Activated CD8-positive, alpha-beta T cell treated with anti-CD3 and anti-CD28 coated beads for 36 hours (primary cell): ENCODE data around the gene MEGF8. TPM values are rescaled to one million over a fixed set of nuclear protein-coding genes. Genes with fewer than 3 reads are reported as not detected.

ENCODE experiments used
- ATAC-seq: fragments of 200-7000 bp; cut with Tn5 transposase; one replicate; pipeline ENCODE4 v1.10.0; 2021; ENCODE audit warnings: mild to moderate bottlenecking, moderate library complexity
- CTCF ChIA-PET: fragments of 350-600 bp; sonication (Branson Sonifier 250); formaldehyde crosslinking; loops from one replicate; lab custom pipeline; 2021; ENCODE audit warnings: antibody characterized with exemption; lab: Charles Lee
- POLR2A ChIA-PET: fragments of 350-600 bp; sonication (Branson Sonifier 250); formaldehyde crosslinking; loops from one replicate; lab custom pipeline; 2021; ENCODE audit warnings: antibody characterized with exemption; lab: Charles Lee
- DNase-seq: peaks from one replicate; pipeline ENCODE4 v3.0.0-alpha.2; 2020
- H3K27ac Mint-ChIP-seq: one replicate; pipeline ENCODE4 v1.8.0; 2021; ENCODE audit warnings: mild to moderate bottlenecking, mixed read lengths
- H3K27me3 Mint-ChIP-seq: one replicate; pipeline ENCODE4 v1.8.0; 2021; ENCODE audit warnings: mixed read lengths
- H3K36me3 Mint-ChIP-seq: one replicate; pipeline ENCODE4 v1.8.0; 2021; ENCODE audit warnings: low read depth, mixed read lengths
- H3K4me1 Mint-ChIP-seq: one replicate; pipeline ENCODE4 v1.8.0; 2021; ENCODE audit warnings: low read depth, mixed read lengths
- H3K4me3 Mint-ChIP-seq: one replicate; pipeline ENCODE4 v1.8.0; 2021; ENCODE audit warnings: mild to moderate bottlenecking, moderate library complexity, mixed read lengths
- H3K9me3 Mint-ChIP-seq: one replicate; pipeline ENCODE4 v1.8.0; 2021; ENCODE audit warnings: mixed read lengths
- CTCF ChIP-seq: fragments of 200-600 bp; IDR thresholded peaks from one replicate; pipeline ENCODE4 v1.8.0; 2022; ENCODE audit warnings: antibody characterized with exemption, mild to moderate bottlenecking
- intact Hi-C: fragments of 100-400 bp; cut with micrococcal nuclease; formaldehyde crosslinking; loops from one replicate; pipeline ENCODE4 v1.10.0; 2022
- total RNA-seq, 2 experiments: library from RNA; stranded (reverse); gene quantifications; one replicate each; pipeline ENCODE4 v1.2.3, GENCODE V29; 2021

MEGF8 gene
- total RNA-seq, 2 experiments from 2014 or later, result 7.0 to 8.0 TPM

- ChIA-PET CTCF (interaction anchor here (1.2 to 1.4 kb wide), 4 partner anchors 45 to 180 kb away, joined by 3 read pairs; partner anchors contain the start of gene ZNF526), POLR2A (interaction anchor here (1.0 kb wide), 1 partner anchor 37 kb away, joined by 3 read pairs; no protein-coding TSS in a partner anchor)
- ATAC-seq (no peak), DNase-seq (no peak)
- H3K27me3 Mint-ChIP-seq, result no peaks in the 10 kb centered on the region
- H3K4me3 Mint-ChIP-seq, result no peak overlapping the region
- no peak for TF ChIP-seq CTCF
- no peaks in the 10 kb centered on the region for H3K9me3 Mint-ChIP-seq
- H3K4me1 Mint-ChIP-seq, result peaks cover 18% of the 10 kb centered on the region
- peaks cover 16% of the 10 kb centered on the region for H3K36me3 Mint-ChIP-seq
- no peak overlapping the region for H3K27ac Mint-ChIP-seq
- intact Hi-C loops, result loop anchor here (10.0 kb wide), 1 partner anchor 154 kb away; the partner anchor contains the start of gene POU2F2
These were observed 36.4 kb upstream of the MEGF8 start for GRCh38 chr19:42288881-42289555.

DNA sequence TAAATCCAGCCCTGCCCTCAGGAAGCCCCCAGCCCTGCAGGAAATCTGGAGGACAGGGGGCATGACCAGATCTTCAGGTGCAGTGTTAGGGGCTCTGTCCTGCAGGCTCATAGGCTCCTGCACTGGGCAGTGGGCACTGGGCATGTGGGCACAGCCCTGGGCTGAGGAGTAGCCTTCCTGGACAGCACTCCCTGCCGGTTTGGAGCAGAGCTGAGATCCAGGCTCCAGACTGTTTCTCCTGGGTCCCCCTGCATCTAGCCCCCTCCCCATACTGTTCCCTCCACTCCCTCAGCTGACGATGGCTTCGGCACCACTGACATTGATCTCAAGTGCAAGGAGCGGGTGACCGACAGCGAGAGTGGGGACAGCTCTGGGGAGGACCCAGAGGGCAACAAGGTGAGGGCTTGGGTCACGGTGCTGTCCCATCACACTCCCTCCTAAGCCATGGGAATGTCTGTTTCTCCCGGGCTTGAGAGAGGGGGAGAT, 35.8 kb upstream of the MEGF8 start:
- peaks cover 18% of the 10 kb centered on the region for H3K4me1 Mint-ChIP-seq
- TF ChIP-seq CTCF, result no peak
- ChIA-PET CTCF (interaction anchor here (1.2 kb wide), 1 partner anchor 181 kb away, joined by 3 read pairs; no protein-coding TSS in a partner anchor), POLR2A (no interaction called here)
- peaks cover 19% of the 10 kb centered on the region for H3K36me3 Mint-ChIP-seq
- no peak overlapping the region for H3K27ac Mint-ChIP-seq
- ATAC-seq, result no peak
- intact Hi-C loops, result loop anchor here (10.0 kb wide), 1 partner anchor 155 kb away; the partner anchor contains the start of gene POU2F2
- H3K9me3 Mint-ChIP-seq, result no peaks in the 10 kb centered on the region
- no peaks in the 10 kb centered on the region for H3K27me3 Mint-ChIP-seq
- no peak overlapping the region for H3K4me3 Mint-ChIP-seq
- DNase-seq, result no peak

DNA sequence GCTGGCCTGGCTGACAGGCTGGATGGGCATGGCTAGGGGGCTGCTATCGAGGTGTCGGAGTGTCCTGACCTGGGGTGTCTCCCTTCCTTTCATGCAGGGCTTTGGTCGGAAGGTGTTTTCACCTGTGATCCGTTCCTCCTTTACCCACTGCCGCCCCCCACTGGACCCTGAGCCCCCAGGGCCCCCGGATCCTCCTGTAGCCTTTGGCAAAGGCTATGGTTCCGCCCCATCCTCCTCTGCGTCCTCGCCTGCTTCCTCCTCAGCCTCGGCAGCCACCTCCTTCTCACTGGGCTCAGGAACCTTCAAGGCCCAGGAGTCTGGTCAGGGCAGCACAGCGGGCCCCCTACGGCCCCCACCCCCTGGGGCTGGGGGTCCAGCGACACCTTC, 35.3 kb upstream of the MEGF8 start:
- ATAC-seq (no peak), DNase-seq (no peak)
- no peak for TF ChIP-seq CTCF
- intact Hi-C loops, result no loop called here
- Mint-ChIP-seq H3K27me3 (no peaks in the 10 kb centered on the region), H3K27ac (no peak overlapping the region), H3K9me3 (no peaks in the 10 kb centered on the region), H3K36me3 (peaks cover 19% of the 10 kb centered on the region), H3K4me3 (no peak overlapping the region), H3K4me1 (peaks cover 14% of the 10 kb centered on the region)
- ChIA-PET CTCF (interaction anchor here (0.5 to 1.2 kb wide), 4 partner anchors 48 to 181 kb away, joined by 3 read pairs; partner anchors contain the start of gene GSK3A), POLR2A (no interaction called here)

GRCh38 chr19:42290523-42291434, 34.7 kb upstream of the MEGF8 start:
- Mint-ChIP-seq H3K27ac (no peak overlapping the region), H3K4me1 (peaks cover 8% of the 10 kb centered on the region), H3K36me3 (peaks cover 19% of the 10 kb centered on the region), H3K4me3 (no peak overlapping the region), H3K27me3 (no peaks in the 10 kb centered on the region), H3K9me3 (no peaks in the 10 kb centered on the region)
- intact Hi-C loops, result no loop called here
- ChIA-PET POLR2A (interaction anchor here (1.9 kb wide), 1 partner anchor 180 kb away, joined by 4 read pairs; no protein-coding TSS in a partner anchor), CTCF (interaction anchor here (0.5 to 1.0 kb wide), 4 partner anchors 39 to 57 kb away, joined by 3 read pairs; partner anchors contain the start of gene GSK3A)
- peak; percentile 63 for TF ChIP-seq CTCF
- peak; percentile 87 for ATAC-seq
- peak; percentile 77 for DNase-seq
